T47D (cell line): ENCODE data around the gene NMRK2.

Experiments
- DNase-seq, 2 experiments: peaks; one replicate each; pipeline versions ENCODE4 v3.0.0 to v3.0.0-alpha.2; 2011 to 2012; ENCODE audit warnings: low read depth in 1 of 2, low spot score in 1 of 2
- JUND ChIP-seq: IDR thresholded peaks from 2 replicates; pipeline ENCODE4 v1.6.1; 2012; ENCODE audit warnings: low read depth
- in situ Hi-C: cut with HindIII; loops from 2 replicates; pipeline ENCODE4 v1.10.0; 2016; ENCODE audit warnings: low sequenced_read_pairs, low pct_unique_long_range_greater_than_20kb

Gene NMRK2

DNA sequence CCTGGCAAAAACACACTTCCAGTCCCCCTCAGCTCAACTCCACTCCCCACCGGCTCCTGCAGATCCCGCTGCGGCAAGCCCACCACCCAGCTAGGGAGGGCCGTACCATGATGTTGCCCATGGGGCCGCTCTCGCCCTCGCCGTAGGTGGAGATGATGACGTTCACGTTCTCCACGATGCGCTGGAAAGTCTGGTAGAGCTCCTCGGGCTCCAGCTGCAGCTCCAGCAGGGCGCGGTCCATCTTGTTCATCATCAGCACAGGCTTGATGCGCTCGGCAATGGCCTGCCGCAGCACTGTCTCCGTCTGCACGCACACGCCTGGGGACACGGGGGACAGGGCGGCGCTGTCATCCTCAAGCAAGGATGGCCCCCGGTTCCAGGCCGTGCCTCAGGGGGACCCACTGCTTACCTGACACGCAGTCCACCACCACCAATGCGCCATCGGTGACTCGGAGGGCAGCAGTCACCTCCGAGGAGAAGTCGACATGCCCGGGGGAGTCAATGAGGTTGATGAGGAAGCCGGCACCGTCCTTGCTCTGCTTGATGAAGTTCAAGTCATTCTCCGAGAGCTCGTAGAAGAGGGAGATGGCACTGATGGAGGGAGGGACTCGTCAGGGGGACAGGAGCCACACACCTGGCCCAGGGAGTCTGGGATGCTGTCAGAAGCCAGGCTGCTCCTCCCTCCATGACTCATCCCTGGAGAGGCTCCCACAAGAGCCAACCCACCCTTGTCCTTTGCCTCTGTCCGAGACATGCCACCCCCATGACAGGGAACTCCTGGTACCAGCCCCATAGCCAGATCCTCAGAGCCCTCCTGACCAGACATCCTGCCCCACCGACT is 50.1 kb downstream of the NMRK2 start:
- in situ Hi-C loops, result no loop called here

DNA sequence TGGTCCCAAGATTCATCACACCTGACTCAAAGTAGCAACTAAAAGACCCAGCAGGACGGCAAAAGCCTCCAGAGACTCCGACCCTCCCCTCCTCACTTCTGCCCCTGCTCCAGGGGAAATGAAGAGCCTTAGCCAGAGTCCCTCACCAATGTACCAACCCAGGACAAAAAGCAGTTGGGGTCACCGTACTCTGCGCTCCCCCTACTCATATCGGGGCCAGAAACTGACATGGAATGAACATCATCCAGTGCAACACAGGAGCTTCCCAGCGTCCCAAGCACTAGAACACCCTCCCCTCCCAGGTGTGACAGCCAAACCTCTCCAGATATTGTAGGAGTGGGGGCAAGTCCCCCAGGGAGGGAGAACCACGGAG is 50.7 kb downstream of the NMRK2 start:
- in situ Hi-C loops, result no loop called here
- TF ChIP-seq JUND, result no peak
- DNase-seq, result no peak

More for the DNA sequence above, 50.1 kb downstream of the NMRK2 start:
- no peak for TF ChIP-seq JUND
- DNase-seq, result no peak

DNA sequence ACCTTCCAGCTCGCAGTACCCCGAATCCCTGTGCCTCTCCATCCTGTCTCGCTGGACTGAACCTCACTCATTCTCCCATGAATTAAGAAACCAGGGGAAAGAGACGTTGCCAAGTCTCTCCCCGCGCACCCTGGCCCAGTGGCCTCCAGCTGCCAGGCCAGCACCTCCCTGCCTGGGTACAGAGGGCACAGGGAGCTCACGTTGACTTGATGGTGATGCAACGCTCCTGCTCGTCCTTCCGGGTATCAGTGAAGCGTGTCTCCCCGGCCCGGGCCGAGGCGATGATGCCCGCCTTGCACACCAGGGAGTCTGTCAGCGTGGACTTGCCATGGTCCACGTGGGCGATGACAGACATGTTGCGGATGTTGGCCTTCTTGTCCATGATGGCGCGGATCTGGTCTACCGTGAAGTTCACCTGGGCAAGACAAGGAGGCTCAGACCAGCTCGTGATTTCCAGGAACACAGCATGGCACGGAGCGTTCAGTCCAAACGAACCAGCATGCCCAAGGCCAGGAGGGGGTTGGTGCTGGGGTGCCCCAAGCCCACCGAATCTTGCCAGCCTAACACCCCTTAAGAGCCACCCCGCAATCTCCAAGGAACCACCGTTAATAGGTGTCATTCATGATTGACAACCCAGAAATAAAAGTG is 51.2 kb downstream of the NMRK2 start:
- in situ Hi-C loops, result no loop called here
- TF ChIP-seq JUND, result no peak
- DNase-seq, result no peak

DNA sequence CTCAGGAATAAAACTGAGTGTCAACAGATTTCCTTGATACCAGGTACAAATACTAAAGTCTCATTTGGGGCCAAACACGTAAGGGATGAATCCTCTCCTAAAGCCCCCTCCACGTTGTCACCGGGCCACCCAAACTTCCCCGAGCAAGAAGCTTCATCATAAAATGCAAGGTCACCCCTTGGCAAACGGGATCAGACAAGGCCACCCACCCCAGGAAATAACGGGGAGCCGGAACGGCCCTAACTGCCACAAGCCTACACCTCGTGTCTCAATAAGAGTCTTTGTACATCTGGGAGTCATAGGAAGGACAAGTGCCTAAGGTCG is 51.7 kb downstream of the NMRK2 start:
- no peak for TF ChIP-seq JUND
- in situ Hi-C loops, result no loop called here

DNA sequence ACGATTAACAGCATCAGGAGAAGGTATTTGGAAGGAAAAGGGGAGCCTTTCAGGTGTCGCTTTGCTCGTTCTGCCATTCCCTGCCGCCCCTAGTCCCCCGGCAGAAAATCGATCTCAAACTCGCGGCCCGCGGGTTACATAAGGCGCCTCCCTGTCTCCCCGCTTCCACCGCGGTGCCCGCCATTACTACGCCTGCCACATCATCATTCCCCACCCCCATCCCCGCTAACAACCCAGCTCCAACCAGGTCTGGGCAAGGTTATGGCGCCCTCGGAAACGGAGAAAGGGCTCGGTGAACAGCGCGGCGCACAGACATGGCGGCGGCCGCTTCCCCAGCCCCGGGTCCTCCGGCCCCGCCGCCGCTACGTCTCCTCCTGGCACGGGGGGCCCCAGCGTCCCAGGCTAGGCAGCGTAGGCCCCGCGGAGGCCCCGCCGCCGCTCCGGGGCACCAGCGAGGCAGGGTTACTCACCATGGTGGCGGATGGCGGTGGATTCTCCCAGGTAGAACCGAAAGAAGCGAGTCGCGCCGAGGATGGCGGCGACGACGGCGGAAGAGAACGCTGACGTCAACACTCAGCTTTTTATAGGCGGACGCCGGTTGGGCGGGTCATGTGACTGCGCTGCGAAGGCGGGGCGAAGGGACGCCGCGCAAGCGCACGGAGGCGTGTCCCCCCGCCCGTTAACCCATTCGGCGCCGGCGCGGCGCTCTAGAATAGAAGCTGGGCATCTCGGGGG is 52.2 kb downstream of the NMRK2 start, which contains the start of gene EEF2:
EEF2 (minus strand) TSS at position 556 of the 735 bp plus-strand sequence; CDS start at position 473, 83 bp downstream.
- no peak for TF ChIP-seq JUND
- peak; percentile 73 to 88 for DNase-seq
- in situ Hi-C loops, result no loop called here

More for the DNA sequence above, 51.7 kb downstream of the NMRK2 start:
- DNase-seq, result no peak

DNA sequence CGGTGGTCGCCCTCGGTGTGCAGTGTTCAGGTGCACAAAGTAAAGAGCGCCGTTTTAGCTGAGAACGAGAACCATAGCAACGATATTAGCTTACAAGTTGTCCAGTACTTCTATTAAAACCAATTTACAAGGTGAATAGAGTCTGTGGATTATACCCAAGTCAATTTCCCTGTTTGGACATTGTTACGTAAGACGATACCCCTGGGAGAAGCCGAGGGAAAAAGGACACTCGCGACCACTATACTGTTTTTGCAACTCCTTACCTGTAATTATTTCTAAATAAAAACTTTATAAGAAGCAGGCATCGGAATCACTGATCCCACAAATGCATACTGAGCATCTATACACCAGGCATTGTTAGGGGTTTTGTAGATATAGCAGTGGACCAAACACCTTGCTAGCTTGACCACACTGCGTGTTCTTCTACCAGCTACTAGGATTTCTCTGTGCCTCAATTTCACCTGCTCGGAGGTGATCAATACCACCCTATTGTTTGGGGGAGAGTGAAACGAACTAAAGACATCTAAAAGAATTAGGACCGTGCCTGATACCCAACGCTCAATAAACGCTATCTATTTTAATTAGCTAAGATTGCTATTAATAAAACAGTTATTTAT is 52.9 kb downstream of the NMRK2 start:
- in situ Hi-C loops, result no loop called here
- DNase-seq, result no peak
- TF ChIP-seq JUND, result no peak

DNA sequence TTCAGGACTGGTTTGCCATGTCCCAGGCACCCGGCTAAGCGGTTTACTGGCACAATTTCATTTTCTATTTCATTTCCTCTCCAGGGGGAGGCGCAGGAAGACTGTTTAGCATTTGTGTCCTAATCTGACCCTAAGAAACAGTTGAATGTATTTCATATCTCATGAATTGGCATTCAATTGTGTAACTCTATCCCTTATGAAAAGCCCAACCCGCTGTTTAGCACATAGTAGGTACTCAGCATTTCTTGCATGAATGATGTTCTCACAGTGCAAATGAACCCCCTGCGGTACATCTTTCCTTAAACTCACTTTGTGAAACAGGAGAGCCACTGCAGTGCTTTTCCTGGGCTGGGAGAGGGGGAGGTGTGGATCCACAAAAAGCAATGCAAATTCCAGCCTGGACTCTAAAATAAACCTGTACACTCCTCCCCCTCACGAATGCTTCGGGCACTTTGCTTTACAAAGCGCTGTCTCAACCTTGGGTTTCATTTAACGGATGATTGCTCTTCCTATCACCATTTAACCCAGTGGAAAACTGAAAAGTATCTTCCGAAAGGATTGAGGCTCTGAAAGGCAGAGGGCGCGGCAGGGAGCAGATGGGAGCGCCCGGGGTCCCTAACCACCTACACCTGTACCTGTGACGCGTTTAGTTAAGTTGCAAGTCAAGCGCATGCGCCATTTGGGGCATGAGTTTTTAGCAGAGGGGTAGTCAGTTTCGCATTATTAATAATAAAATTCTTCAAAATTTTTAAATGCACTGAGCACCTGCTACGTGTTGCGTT is 53.6 kb downstream of the NMRK2 start:
- in situ Hi-C loops, result no loop called here
- DNase-seq, result peak in 1 of 2 experiments; percentile 87
- TF ChIP-seq JUND, result no peak

DNA sequence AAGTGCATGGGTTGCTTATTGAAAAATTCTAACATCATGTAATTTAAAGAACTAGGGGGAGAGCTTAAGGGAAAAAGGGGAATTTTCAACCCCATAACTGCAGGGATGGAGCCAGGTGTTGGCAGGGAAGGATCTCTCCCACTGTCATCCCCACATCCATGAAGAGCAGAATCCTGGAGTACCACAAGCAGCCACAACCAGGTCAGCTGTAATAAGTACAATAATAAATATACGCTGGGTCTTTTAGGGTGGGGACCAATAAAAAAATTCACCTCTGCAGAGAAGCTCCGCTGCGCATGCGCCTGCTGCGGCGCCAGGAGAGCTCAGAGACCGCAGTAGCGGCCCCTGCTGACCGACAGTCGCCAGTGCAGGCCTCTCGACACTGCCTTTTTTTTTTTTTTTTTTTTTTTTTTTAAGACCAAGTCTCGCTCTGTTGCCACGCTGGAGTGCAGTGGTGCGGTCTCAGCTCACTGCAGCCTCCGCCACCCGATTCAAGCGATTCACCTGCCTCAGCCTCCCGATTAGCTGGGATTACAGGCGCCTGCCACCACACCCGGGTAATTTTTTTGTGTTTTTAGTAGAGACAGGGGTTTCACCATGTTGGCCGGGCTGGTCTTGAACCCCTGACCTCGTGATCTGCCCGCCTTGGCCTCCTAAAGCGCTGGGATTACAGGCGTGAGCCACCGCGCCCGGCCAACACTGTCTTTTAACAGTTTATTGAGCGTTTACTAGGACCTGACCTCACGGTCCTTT is 54.9 kb downstream of the NMRK2 start:
- DNase-seq, result peak in 1 of 2 experiments; percentile 83
- TF ChIP-seq JUND, result no peak
- in situ Hi-C loops, result no loop called here

DNA sequence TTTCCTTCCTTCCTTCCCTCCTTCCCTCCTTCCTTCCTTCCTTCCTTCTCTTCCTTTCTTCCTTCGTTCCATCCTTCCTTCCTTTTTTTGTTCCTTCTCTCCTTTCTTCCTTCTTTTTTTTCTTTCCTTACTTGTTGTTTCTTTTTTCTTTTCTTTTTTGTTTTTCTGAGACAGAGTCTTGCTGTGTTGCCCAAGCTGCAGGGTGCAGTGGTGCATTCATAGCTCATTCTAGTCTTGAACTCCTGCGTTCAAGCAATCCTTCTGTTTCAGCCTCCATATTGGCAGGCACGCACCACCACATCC is 57.9 kb downstream of the NMRK2 start:
- no peak for DNase-seq
- in situ Hi-C loops, result no loop called here
- no peak for TF ChIP-seq JUND
